RWPE2 (cell line): Measurements from ENCODE around the gene CLSTN2.

Source experiments
- ATAC-seq: fragments of 200-7000 bp; cut with Tn5 transposase; 3 replicates; pipeline ENCODE4 v1.9.1; 2021; ENCODE audit warnings: low read depth
- DNase-seq: peaks from one replicate; pipeline ENCODE4 v3.0.0-alpha.2; 2020; ENCODE audit warnings: low spot score
- H3K27ac ChIP-seq: fragments of 450-650 bp; 2 replicates; pipeline ENCODE4 v1.5.1; 2017; ENCODE audit warnings: mild to moderate bottlenecking; ENCODE audit not compliant: poor library complexity, severe bottlenecking
- H3K27me3 ChIP-seq: fragments of 250-450 bp; sonication (Bioruptor Pico); 2 replicates; pipeline ENCODE4 v1.5.1; 2021; ENCODE audit warnings: mild to moderate bottlenecking, moderate library complexity; ENCODE audit not compliant: insufficient read depth, poor library complexity, severe bottlenecking
- H3K36me3 ChIP-seq: fragments of 250-450 bp; sonication (Bioruptor Pico); 2 replicates; pipeline ENCODE4 v1.5.1; 2020; ENCODE audit warnings: low read depth, mild to moderate bottlenecking, moderate library complexity
- H3K4me1 ChIP-seq: fragments of 250-450 bp; sonication (Bioruptor Pico); 2 replicates; pipeline ENCODE4 v1.5.1; 2021; ENCODE audit warnings: mild to moderate bottlenecking, moderate library complexity; ENCODE audit not compliant: insufficient read depth, poor library complexity, severe bottlenecking
- H3K4me3 ChIP-seq: fragments of 250-450 bp; sonication (Bioruptor Pico); 2 replicates; pipeline ENCODE4 v1.5.1; 2021; ENCODE audit warnings: mild to moderate bottlenecking, moderate library complexity; ENCODE audit not compliant: severe bottlenecking
- H3K9me3 ChIP-seq: fragments of 250-450 bp; sonication (Bioruptor Pico); 2 replicates; pipeline ENCODE4 v1.5.1; 2021; ENCODE audit warnings: mild to moderate bottlenecking, moderate library complexity; ENCODE audit not compliant: severe bottlenecking
- TF ChIP-seq, protein P1 (sequence below): fragments of 450-650 bp; IDR thresholded peaks from one replicate; pipeline ENCODE4 v1.5.1; 2017; ENCODE audit warnings: mild to moderate bottlenecking, moderate library complexity; ENCODE audit not compliant: poor library complexity, severe bottlenecking

CLSTN2 gene

DNA sequence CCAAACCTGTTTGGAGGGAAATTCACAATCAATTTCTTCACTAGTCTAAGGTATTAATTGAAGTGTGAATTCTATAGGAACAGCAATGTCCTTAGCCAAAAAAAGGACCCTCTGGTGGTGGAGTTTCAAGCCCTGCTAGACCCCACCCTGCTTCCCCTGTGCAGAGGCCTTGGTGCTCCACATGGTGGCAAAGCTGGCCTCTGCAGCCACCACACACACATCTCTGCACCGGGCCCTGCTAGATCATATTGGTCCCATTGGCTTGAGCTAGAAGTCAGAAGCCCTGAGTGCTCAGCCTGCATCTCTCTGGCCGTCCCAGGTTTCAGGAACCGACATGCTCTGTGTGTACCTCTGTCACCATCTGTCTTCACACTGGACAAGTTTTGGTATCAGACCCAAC lies 522.0 kb downstream of the CLSTN2 start:
- Histone ChIP-seq H3K9me3 (no peaks in the 10 kb centered on the region), H3K36me3 (no peaks in the 10 kb centered on the region), H3K27me3 (no peaks in the 10 kb centered on the region), H3K27ac (no peak overlapping the region), H3K4me1 (no peaks in the 10 kb centered on the region), H3K4me3 (no peak overlapping the region)
- TF ChIP-seq, protein P1, sequence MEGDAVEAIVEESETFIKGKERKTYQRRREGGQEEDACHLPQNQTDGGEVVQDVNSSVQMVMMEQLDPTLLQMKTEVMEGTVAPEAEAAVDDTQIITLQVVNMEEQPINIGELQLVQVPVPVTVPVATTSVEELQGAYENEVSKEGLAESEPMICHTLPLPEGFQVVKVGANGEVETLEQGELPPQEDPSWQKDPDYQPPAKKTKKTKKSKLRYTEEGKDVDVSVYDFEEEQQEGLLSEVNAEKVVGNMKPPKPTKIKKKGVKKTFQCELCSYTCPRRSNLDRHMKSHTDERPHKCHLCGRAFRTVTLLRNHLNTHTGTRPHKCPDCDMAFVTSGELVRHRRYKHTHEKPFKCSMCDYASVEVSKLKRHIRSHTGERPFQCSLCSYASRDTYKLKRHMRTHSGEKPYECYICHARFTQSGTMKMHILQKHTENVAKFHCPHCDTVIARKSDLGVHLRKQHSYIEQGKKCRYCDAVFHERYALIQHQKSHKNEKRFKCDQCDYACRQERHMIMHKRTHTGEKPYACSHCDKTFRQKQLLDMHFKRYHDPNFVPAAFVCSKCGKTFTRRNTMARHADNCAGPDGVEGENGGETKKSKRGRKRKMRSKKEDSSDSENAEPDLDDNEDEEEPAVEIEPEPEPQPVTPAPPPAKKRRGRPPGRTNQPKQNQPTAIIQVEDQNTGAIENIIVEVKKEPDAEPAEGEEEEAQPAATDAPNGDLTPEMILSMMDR, result no peak
- DNase-seq (no peak), ATAC-seq (no peak)

DNA sequence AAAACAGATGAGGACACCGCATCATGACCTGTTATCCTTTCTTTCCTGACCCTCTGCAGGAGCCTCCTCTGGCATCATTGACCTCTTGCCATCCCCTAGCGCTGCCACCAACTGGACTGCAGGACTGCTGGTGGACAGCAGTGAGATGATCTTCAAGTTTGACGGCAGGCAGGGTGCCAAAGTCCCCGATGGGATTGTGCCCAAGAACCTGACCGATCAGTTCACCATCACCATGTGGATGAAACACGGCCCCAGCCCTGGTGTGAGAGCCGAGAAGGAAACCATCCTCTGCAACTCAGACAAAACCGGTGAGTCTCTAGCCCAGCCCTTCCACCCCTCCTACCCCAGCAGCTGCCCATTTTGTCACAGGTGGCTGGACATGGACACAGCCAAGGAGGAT lies 524.5 kb downstream of the CLSTN2 start:
- DNase-seq (no peak), ATAC-seq (no peak)
- no peaks in the 10 kb centered on the region for H3K27me3 ChIP-seq
- TF ChIP-seq, protein P1, result no peak
- no peak overlapping the region for H3K4me3 ChIP-seq
- no peaks in the 10 kb centered on the region for H3K9me3 ChIP-seq
- H3K27ac ChIP-seq, result no peak overlapping the region
- no peaks in the 10 kb centered on the region for H3K36me3 ChIP-seq
- H3K4me1 ChIP-seq, result no peaks in the 10 kb centered on the region

DNA sequence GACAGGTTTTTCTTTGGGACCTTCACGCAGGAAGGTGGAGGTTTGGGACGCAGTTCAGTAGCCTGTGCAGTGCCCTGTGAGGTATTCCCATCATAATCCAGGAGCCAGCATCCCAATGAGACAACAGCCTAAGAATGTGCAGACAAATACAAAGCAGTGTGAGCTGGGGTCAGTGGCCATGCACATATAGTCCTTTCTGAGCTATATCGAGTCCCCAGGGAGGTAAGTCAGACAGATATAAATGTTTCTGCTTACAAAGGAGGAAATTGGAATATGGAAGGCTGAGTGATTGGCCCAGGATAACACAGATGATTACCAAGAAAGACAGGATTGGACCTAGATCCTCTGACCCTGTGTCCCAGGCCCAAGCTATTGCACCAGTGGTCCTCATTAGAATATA lies 526.3 kb downstream of the CLSTN2 start:
- no peak for DNase-seq
- H3K27me3 ChIP-seq, result no peaks in the 10 kb centered on the region
- no peaks in the 10 kb centered on the region for H3K36me3 ChIP-seq
- H3K4me3 ChIP-seq, result no peak overlapping the region
- no peak for ATAC-seq
- TF ChIP-seq, protein P1, result no peak
- H3K27ac ChIP-seq, result no peak overlapping the region
- no peaks in the 10 kb centered on the region for H3K4me1 ChIP-seq
- no peaks in the 10 kb centered on the region for H3K9me3 ChIP-seq

DNA sequence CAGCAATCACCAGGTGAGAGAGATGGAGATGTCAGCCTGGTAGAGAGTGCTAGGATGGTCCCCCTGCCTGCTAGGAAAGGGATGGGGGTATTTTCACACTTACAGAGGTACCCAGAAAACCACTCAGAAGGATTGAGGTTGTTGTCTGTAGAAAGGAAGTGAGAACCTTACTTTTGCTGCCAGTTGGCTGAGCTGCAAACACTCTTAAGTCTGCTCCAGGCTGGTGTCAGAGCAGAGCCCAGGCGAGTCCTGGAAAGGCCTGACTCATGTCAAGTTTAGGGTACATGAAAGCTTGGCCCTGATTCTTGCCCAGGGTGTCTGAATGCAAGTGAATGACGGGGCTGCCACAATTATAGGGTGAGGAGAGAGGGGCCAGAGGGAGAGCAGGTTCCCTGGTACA lies 528.4 kb downstream of the CLSTN2 start:
- H3K36me3 ChIP-seq, result no peaks in the 10 kb centered on the region
- no peaks in the 10 kb centered on the region for H3K9me3 ChIP-seq
- no peaks in the 10 kb centered on the region for H3K27me3 ChIP-seq
- no peak overlapping the region for H3K4me3 ChIP-seq
- TF ChIP-seq, protein P1, result no peak
- H3K4me1 ChIP-seq, result no peaks in the 10 kb centered on the region
- H3K27ac ChIP-seq, result no peak overlapping the region
- DNase-seq (no peak), ATAC-seq (no peak)

DNA sequence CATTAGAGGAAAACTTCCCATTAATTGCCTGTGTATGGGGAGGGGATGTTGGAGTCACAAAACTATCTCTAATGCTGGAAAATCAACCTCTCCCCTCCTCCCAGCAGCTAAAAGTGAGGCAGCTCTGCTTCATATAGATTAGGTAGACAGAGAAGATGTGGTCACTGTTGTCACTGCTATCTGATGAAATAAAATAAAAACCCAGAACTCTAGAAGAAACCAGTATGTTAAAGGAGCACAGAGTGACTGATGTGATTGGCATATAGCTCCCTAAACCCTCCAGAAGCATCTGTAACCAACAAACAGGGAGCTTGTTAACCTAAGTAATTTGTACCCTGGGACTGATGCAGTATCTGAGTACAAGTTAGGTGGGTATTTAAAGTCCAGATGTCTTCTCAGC lies 531.0 kb downstream of the CLSTN2 start:
- H3K9me3 ChIP-seq, result no peaks in the 10 kb centered on the region
- TF ChIP-seq, protein P1, result no peak
- no peak for ATAC-seq
- H3K4me1 ChIP-seq, result no peaks in the 10 kb centered on the region
- H3K4me3 ChIP-seq, result no peak overlapping the region
- no peaks in the 10 kb centered on the region for H3K36me3 ChIP-seq
- no peak for DNase-seq
- no peak overlapping the region for H3K27ac ChIP-seq
- H3K27me3 ChIP-seq, result no peaks in the 10 kb centered on the region
